H1 (cell line): ENCODE measurements around the gene RABGAP1. TPM values are rescaled to one million over a fixed set of nuclear protein-coding genes. Genes with fewer than 3 reads are reported as not detected.
A peak's percentile ranks its signal among the peaks of the same experiment; 100 is the strongest.

Source experiments
- CEBPB ChIP-seq: IDR thresholded peaks from 2 replicates; pipeline ENCODE4 v1.6.1; 2012; ENCODE audit warnings: low read depth, low read length
- CREB1 ChIP-seq: IDR thresholded peaks from 2 replicates; pipeline ENCODE4 v1.6.1; 2012; ENCODE audit warnings: inconsistent platforms
- EP300 ChIP-seq, 2 experiments: IDR thresholded peaks; 1 replicate in 1 of 2; 2 replicates in 1 of 2; pipeline ENCODE4 v1.6.1; 2011 to 2012; ENCODE audit warnings: low read depth in 2 of 2, low read length in 2 of 2, mild to moderate bottlenecking in 2 of 2, borderline replicate concordance in 1 of 2, inconsistent platforms in 1 of 2, moderate library complexity in 1 of 2
- PHF8 ChIP-seq: fragments of 200-600 bp; sonication (generic); conservative IDR thresholded peaks from 2 replicates; pipeline ENCODE4 v1.7.1; 2012; ENCODE audit warnings: low read depth, mild to moderate bottlenecking, inconsistent platforms, low read length, moderate library complexity
- POLR2A ChIP-seq, 2 experiments: IDR thresholded peaks; 1 replicate in 1 of 2; 2 replicates in 1 of 2; pipeline ENCODE4 v1.6.1; 2011; ENCODE audit warnings: low read depth in 2 of 2, low read length in 2 of 2, mild to moderate bottlenecking in 2 of 2; ENCODE audit errors: control extremely low read depth in 1 of 2
- TCF12 ChIP-seq: IDR thresholded peaks from 2 replicates; pipeline ENCODE4 v1.6.1; 2011; ENCODE audit warnings: low read depth, mild to moderate bottlenecking, low read length
- polyA plus RNA-seq, 7 experiments: library from polyadenylated mRNA; depleted of rRNA in 3 of 7; stranded (reverse) in 5 of 7; unstranded in 2 of 7; fragments of >200 nt in 5 of 7; fragments of 200-250 nt in 2 of 7; gene quantifications; 1 replicate in 5 of 7; 2 replicates in 1 of 7; 4 replicates in 1 of 7; pipeline versions ENCODE4 v1.2.1 to v1.2.3, GENCODE V29; 2011 to 2013; ENCODE audit warnings: missing spikeins in 2 of 7, mixed read lengths in 2 of 7
- total RNA-seq: library from RNA; stranded (reverse); fragmentation: NEBNext Ultra II Directional; extraction: Animal tissue kit (Norgen Biotek cat#: 25700); gene quantifications from 2 replicates; pipeline ENCODE4 v1.2.1, GENCODE V29; 2021
- TF ChIP-seq, protein P1 (sequence below): fragments of 300-600 bp; sonication (generic); IDR thresholded peaks from 2 replicates; pipeline ENCODE4 v1.7.1; 2012; ENCODE audit warnings: low read length, moderate library complexity, mild to moderate bottlenecking, inconsistent platforms; ENCODE audit not compliant: insufficient replicate concordance
- TF ChIP-seq, protein P2 (sequence below): IDR thresholded peaks from 2 replicates; pipeline ENCODE4 v1.6.1; 2012; ENCODE audit warnings: low read length, inconsistent platforms

Gene RABGAP1
- total and polyA plus RNA-seq, 2 of the 8 experiments (the other 6 are each of a cell fraction or from before 2014, with no cell fraction given) = 15.7 to 38.3 TPM

DNA sequence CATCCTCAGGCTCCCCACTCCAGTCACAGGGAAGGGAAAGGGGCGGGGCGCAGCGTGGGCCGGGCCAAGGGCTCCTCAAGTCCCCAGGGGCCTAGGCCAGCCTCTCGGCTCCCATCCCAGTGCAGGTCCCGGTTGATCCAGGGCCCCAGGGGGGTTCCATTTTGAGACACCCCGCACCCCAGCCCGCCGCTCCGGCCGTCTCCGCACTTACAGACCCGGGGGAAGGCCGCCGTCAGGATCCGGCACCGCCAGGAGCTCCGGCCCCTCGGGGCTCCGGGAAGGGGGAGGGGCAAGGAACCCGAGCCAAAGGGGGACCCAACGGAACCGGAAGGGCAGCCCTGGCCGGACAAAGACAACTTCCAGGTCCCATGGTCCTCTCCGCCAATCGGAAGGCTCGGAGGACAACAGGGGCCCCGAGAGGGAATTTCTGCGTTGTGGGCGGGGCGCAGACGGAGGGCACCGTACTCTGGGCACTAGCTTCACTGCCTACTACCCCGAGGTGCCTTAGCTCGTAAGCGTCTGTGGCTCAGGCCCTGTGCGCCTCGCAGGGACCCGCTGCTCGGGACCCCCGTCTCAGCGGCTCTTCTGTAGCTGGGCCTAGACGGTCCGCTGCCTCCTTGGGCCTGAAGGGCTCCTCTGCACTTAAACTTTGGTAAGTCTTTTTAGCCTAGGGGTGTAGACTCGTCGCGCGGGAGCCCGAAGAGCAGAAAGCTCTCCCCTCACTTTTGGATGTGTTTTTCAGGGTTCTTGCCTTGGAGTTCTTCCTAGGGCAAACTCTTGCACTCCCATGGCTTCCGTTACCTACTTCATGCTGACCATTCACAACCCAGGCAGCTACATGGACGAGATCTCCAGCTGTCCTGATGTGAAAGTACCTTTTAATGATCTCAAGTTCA, 9.3 kb upstream of the RABGAP1 start, which contains the start of gene ZBTB26 (continued):
- TF ChIP-seq, protein P1, sequence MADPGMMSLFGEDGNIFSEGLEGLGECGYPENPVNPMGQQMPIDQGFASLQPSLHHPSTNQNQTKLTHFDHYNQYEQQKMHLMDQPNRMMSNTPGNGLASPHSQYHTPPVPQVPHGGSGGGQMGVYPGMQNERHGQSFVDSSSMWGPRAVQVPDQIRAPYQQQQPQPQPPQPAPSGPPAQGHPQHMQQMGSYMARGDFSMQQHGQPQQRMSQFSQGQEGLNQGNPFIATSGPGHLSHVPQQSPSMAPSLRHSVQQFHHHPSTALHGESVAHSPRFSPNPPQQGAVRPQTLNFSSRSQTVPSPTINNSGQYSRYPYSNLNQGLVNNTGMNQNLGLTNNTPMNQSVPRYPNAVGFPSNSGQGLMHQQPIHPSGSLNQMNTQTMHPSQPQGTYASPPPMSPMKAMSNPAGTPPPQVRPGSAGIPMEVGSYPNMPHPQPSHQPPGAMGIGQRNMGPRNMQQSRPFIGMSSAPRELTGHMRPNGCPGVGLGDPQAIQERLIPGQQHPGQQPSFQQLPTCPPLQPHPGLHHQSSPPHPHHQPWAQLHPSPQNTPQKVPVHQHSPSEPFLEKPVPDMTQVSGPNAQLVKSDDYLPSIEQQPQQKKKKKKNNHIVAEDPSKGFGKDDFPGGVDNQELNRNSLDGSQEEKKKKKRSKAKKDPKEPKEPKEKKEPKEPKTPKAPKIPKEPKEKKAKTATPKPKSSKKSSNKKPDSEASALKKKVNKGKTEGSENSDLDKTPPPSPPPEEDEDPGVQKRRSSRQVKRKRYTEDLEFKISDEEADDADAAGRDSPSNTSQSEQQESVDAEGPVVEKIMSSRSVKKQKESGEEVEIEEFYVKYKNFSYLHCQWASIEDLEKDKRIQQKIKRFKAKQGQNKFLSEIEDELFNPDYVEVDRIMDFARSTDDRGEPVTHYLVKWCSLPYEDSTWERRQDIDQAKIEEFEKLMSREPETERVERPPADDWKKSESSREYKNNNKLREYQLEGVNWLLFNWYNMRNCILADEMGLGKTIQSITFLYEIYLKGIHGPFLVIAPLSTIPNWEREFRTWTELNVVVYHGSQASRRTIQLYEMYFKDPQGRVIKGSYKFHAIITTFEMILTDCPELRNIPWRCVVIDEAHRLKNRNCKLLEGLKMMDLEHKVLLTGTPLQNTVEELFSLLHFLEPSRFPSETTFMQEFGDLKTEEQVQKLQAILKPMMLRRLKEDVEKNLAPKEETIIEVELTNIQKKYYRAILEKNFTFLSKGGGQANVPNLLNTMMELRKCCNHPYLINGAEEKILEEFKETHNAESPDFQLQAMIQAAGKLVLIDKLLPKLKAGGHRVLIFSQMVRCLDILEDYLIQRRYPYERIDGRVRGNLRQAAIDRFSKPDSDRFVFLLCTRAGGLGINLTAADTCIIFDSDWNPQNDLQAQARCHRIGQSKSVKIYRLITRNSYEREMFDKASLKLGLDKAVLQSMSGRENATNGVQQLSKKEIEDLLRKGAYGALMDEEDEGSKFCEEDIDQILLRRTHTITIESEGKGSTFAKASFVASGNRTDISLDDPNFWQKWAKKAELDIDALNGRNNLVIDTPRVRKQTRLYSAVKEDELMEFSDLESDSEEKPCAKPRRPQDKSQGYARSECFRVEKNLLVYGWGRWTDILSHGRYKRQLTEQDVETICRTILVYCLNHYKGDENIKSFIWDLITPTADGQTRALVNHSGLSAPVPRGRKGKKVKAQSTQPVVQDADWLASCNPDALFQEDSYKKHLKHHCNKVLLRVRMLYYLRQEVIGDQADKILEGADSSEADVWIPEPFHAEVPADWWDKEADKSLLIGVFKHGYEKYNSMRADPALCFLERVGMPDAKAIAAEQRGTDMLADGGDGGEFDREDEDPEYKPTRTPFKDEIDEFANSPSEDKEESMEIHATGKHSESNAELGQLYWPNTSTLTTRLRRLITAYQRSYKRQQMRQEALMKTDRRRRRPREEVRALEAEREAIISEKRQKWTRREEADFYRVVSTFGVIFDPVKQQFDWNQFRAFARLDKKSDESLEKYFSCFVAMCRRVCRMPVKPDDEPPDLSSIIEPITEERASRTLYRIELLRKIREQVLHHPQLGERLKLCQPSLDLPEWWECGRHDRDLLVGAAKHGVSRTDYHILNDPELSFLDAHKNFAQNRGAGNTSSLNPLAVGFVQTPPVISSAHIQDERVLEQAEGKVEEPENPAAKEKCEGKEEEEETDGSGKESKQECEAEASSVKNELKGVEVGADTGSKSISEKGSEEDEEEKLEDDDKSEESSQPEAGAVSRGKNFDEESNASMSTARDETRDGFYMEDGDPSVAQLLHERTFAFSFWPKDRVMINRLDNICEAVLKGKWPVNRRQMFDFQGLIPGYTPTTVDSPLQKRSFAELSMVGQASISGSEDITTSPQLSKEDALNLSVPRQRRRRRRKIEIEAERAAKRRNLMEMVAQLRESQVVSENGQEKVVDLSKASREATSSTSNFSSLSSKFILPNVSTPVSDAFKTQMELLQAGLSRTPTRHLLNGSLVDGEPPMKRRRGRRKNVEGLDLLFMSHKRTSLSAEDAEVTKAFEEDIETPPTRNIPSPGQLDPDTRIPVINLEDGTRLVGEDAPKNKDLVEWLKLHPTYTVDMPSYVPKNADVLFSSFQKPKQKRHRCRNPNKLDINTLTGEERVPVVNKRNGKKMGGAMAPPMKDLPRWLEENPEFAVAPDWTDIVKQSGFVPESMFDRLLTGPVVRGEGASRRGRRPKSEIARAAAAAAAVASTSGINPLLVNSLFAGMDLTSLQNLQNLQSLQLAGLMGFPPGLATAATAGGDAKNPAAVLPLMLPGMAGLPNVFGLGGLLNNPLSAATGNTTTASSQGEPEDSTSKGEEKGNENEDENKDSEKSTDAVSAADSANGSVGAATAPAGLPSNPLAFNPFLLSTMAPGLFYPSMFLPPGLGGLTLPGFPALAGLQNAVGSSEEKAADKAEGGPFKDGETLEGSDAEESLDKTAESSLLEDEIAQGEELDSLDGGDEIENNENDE = no peak
- TF ChIP-seq CREB1 = peak; percentile 28; the same call in 1 of the 2 replicates
- peak; percentile 83 for TF ChIP-seq PHF8
- peak; percentile 82 to 97 for TF ChIP-seq POLR2A (IDR thresholded peaks at IDR 0.05; ENCODE audit: control extremely low read depth in 1 of 2, low read depth in 2 of 2, low read length in 2 of 2)
- TF ChIP-seq CEBPB = no peak
- TF ChIP-seq, protein P2, sequence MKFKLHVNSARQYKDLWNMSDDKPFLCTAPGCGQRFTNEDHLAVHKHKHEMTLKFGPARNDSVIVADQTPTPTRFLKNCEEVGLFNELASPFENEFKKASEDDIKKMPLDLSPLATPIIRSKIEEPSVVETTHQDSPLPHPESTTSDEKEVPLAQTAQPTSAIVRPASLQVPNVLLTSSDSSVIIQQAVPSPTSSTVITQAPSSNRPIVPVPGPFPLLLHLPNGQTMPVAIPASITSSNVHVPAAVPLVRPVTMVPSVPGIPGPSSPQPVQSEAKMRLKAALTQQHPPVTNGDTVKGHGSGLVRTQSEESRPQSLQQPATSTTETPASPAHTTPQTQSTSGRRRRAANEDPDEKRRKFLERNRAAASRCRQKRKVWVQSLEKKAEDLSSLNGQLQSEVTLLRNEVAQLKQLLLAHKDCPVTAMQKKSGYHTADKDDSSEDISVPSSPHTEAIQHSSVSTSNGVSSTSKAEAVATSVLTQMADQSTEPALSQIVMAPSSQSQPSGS = no peak
- TF ChIP-seq TCF12 = no peak
- TF ChIP-seq EP300 (IDR thresholded peaks at IDR 0.05; ENCODE audit: borderline replicate concordance in 1 of 2, low read depth in 2 of 2, low read length in 2 of 2) = no peak
